ENCODE results near the gene ABCC4.

Gene ABCC4

DNA sequence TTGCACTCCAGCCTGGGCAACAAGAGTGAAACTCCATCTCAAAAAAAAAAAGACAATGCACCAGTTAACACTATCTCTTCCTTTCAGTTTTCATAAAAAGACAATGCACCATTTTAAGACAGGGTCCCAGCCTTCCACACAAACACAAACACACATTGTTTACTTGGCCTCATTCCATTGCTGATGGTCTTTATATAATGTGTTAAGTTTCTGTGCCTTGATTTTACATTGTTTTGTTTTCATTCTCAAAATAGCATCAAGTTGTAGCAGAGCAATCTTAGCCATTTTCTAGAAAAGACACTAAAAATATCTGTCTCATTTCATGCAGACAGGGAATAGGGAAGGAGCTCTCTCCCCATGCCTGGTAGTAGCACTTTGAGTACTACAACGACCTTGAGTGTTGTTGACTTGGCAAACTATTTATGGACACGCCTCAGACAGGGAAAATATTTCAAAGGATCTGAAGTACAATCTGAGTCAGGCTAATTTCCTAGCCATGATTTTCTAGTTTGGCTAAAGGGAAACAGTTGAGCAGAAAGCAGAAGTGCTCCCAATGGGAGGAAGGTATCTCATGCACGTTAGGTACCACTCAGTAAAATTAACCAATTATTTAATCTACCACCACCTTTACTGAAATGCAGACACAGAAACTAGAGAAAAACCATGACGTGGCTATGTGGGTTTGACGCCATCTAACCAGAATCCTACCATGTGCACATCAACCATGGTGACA is 120.6 kb downstream of the ABCC4 start:
- ChIA-PET POLR2A (no interaction called here), CTCF (interaction anchor here (1.4 to 2.6 kb wide), 2 partner anchors 9 to 224 kb away, joined by 5 to 6 read pairs; no protein-coding TSS in a partner anchor)
- H3K27ac ChIP-seq (ENCODE audit: extremely low read depth, low read depth, low read length), result no peak overlapping the region
- no peaks in the 10 kb centered on the region for H3K4me1 ChIP-seq (ENCODE audit: control insufficient read depth, insufficient read depth, low read length)
- H3K9me3 ChIP-seq (ENCODE audit: control insufficient read depth, insufficient read depth, low read depth, low read length), result no peaks in the 10 kb centered on the region
- H3K36me3 ChIP-seq (ENCODE audit: control insufficient read depth in 2 of 2, insufficient read depth in 1 of 2, low read length in 2 of 2), result peaks cover 0 to 14% of the 10 kb centered on the region in 2 experiments; a peak in 1 of 3 replicates
- TF ChIP-seq ZNF214 (tag by site-specific recombination; IDR thresholded peaks at IDR 0.05; ENCODE audit: borderline replicate concordance) (no peak), ZNF555 (tag by site-specific recombination; conservative IDR thresholded peaks at IDR 0.05) (no peak), ZNF426 (tag by site-specific recombination; IDR thresholded peaks at IDR 0.05) (no peak), HOXC10 (CRISPR knock-in tag; IDR thresholded peaks at IDR 0.05) (no peak), SP3 (tag by site-specific recombination; IDR thresholded peaks at IDR 0.05) (no peak), ZNF23 (tag by site-specific recombination; IDR thresholded peaks at IDR 0.05; ENCODE audit: borderline replicate concordance) (no peak), IKZF3 (tag by site-specific recombination; IDR thresholded peaks at IDR 0.05) (no peak), SETDB1 (IDR thresholded peaks at IDR 0.05; ENCODE audit: insufficient read length, low read length) (no peak), KLF8 (tag by site-specific recombination; IDR thresholded peaks at IDR 0.05) (no peak), ZNF132 (tag by site-specific recombination; IDR thresholded peaks at IDR 0.05; ENCODE audit: borderline replicate concordance) (no peak), MZF1 (tag by site-specific recombination; IDR thresholded peaks at IDR 0.05; ENCODE audit: borderline replicate concordance) (no peak), ZNF391 (tag by site-specific recombination; IDR thresholded peaks at IDR 0.05; ENCODE audit: borderline replicate concordance, low read depth) (no peak), ZNF175 (tag by site-specific recombination; IDR thresholded peaks at IDR 0.05) (no peak)
- TF ChIP-seq, protein P1, sequence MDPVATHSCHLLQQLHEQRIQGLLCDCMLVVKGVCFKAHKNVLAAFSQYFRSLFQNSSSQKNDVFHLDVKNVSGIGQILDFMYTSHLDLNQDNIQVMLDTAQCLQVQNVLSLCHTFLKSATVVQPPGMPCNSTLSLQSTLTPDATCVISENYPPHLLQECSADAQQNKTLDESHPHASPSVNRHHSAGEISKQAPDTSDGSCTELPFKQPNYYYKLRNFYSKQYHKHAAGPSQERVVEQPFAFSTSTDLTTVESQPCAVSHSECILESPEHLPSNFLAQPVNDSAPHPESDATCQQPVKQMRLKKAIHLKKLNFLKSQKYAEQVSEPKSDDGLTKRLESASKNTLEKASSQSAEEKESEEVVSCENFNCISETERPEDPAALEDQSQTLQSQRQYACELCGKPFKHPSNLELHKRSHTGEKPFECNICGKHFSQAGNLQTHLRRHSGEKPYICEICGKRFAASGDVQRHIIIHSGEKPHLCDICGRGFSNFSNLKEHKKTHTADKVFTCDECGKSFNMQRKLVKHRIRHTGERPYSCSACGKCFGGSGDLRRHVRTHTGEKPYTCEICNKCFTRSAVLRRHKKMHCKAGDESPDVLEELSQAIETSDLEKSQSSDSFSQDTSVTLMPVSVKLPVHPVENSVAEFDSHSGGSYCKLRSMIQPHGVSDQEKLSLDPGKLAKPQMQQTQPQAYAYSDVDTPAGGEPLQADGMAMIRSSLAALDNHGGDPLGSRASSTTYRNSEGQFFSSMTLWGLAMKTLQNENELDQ (tag by site-specific recombination; IDR thresholded peaks at IDR 0.05; ENCODE audit: low read depth), result no peak
- TF ChIP-seq, protein P2, sequence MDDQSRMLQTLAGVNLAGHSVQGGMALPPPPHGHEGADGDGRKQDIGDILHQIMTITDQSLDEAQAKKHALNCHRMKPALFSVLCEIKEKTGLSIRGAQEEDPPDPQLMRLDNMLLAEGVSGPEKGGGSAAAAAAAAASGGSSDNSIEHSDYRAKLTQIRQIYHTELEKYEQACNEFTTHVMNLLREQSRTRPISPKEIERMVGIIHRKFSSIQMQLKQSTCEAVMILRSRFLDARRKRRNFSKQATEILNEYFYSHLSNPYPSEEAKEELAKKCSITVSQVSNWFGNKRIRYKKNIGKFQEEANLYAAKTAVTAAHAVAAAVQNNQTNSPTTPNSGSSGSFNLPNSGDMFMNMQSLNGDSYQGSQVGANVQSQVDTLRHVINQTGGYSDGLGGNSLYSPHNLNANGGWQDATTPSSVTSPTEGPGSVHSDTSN (CRISPR knock-in tag; IDR thresholded peaks at IDR 0.05), result no peak
- TF ChIP-seq, protein P3, sequence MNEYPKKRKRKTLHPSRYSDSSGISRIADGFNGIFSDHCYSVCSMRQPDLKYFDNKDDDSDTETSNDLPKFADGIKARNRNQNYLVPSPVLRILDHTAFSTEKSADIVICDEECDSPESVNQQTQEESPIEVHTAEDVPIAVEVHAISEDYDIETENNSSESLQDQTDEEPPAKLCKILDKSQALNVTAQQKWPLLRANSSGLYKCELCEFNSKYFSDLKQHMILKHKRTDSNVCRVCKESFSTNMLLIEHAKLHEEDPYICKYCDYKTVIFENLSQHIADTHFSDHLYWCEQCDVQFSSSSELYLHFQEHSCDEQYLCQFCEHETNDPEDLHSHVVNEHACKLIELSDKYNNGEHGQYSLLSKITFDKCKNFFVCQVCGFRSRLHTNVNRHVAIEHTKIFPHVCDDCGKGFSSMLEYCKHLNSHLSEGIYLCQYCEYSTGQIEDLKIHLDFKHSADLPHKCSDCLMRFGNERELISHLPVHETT (tag by site-specific recombination; IDR thresholded peaks at IDR 0.05), result no peak
- TF ChIP-seq, protein P4, sequence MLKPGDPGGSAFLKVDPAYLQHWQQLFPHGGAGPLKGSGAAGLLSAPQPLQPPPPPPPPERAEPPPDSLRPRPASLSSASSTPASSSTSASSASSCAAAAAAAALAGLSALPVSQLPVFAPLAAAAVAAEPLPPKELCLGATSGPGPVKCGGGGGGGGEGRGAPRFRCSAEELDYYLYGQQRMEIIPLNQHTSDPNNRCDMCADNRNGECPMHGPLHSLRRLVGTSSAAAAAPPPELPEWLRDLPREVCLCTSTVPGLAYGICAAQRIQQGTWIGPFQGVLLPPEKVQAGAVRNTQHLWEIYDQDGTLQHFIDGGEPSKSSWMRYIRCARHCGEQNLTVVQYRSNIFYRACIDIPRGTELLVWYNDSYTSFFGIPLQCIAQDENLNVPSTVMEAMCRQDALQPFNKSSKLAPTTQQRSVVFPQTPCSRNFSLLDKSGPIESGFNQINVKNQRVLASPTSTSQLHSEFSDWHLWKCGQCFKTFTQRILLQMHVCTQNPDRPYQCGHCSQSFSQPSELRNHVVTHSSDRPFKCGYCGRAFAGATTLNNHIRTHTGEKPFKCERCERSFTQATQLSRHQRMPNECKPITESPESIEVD (tag by site-specific recombination; IDR thresholded peaks at IDR 0.05), result no peak
- TF ChIP-seq, protein P5, sequence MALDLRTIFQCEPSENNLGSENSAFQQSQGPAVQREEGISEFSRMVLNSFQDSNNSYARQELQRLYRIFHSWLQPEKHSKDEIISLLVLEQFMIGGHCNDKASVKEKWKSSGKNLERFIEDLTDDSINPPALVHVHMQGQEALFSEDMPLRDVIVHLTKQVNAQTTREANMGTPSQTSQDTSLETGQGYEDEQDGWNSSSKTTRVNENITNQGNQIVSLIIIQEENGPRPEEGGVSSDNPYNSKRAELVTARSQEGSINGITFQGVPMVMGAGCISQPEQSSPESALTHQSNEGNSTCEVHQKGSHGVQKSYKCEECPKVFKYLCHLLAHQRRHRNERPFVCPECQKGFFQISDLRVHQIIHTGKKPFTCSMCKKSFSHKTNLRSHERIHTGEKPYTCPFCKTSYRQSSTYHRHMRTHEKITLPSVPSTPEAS (tag by site-specific recombination; IDR thresholded peaks at IDR 0.05), result no peak
- TF ChIP-seq, protein P6, sequence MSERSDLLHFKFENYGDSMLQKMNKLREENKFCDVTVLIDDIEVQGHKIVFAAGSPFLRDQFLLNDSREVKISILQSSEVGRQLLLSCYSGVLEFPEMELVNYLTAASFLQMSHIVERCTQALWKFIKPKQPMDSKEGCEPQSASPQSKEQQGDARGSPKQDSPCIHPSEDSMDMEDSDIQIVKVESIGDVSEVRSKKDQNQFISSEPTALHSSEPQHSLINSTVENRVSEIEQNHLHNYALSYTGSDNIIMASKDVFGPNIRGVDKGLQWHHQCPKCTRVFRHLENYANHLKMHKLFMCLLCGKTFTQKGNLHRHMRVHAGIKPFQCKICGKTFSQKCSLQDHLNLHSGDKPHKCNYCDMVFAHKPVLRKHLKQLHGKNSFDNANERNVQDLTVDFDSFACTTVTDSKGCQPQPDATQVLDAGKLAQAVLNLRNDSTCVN (tag by site-specific recombination; optimal IDR thresholded peaks at IDR 0.05), result no peak
- H3K4me3 ChIP-seq (ENCODE audit: low read depth, low read length), result no peak overlapping the region
